Osteocyte (in vitro differentiated cells): ENCODE data around the gene TMEM255A. TPM values are rescaled to one million over a fixed set of nuclear protein-coding genes. Genes with fewer than 3 reads are reported as not detected.
A peak's percentile ranks its signal among the peaks of the same experiment; 100 is the strongest.

ENCODE experiments used
- DNase-seq: peaks from one replicate; pipeline ENCODE4 v3.0.0; 2021; ENCODE audit warnings: mixed read lengths; ENCODE audit not compliant: unreplicated experiment; ENCODE audit errors: extremely low spot score
- H3K27ac Mint-ChIP-seq: one replicate; pipeline ENCODE4 v1.8.0; 2021; ENCODE audit warnings: mild to moderate bottlenecking, mixed read lengths; ENCODE audit not compliant: unreplicated experiment
- H3K27me3 Mint-ChIP-seq: one replicate; pipeline ENCODE4 v1.8.0; 2021; ENCODE audit warnings: mixed read lengths; ENCODE audit not compliant: unreplicated experiment
- H3K36me3 Mint-ChIP-seq: one replicate; pipeline ENCODE4 v1.8.0; 2021; ENCODE audit warnings: mixed read lengths; ENCODE audit not compliant: unreplicated experiment
- H3K4me1 Mint-ChIP-seq: one replicate; pipeline ENCODE4 v1.8.0; 2021; ENCODE audit warnings: mixed read lengths; ENCODE audit not compliant: unreplicated experiment
- H3K4me3 Mint-ChIP-seq: one replicate; pipeline ENCODE4 v1.8.0; 2021; ENCODE audit warnings: mild to moderate bottlenecking, moderate library complexity, mixed read lengths; ENCODE audit not compliant: unreplicated experiment
- H3K9me3 Mint-ChIP-seq: one replicate; pipeline ENCODE4 v1.8.0; 2021; ENCODE audit warnings: mixed read lengths; ENCODE audit not compliant: unreplicated experiment
- total RNA-seq: library from RNA; stranded (reverse); gene quantifications from 2 replicates; pipeline ENCODE4 v1.2.1, GENCODE V29; 2021
- TF ChIP-seq, protein P1 (sequence below): fragments of 200-600 bp; sonication (generic); IDR thresholded peaks from 2 replicates; pipeline ENCODE4 v1.5.0; 2021; ENCODE audit warnings: antibody characterized with exemption, mild to moderate bottlenecking, moderate library complexity

Gene TMEM255A
- total RNA-seq, 1 donor from 2014 or later: 0.16 TPM

DNA sequence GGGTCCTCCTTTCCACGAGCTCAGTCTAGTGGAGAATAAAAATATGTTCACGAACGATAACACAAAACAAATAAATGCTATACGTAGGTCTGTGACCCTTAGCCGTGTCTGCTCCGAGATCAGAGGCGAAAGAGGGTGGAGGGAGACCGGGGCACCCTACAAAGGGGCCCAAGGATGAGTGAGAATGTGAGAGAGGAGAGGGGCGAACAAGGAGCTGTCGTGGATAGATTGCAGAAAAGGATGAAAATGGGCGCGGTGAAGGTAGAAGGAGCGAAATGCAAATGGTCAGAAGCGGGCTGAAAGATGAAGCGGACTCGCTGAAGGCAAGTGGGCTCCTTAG, 66.9 kb downstream of the TMEM255A start:
- H3K4me3 Mint-ChIP-seq: peak overlapping the region; percentile 88
- no peak for DNase-seq
- H3K27ac Mint-ChIP-seq: peak overlapping the region; percentile 93

DNA sequence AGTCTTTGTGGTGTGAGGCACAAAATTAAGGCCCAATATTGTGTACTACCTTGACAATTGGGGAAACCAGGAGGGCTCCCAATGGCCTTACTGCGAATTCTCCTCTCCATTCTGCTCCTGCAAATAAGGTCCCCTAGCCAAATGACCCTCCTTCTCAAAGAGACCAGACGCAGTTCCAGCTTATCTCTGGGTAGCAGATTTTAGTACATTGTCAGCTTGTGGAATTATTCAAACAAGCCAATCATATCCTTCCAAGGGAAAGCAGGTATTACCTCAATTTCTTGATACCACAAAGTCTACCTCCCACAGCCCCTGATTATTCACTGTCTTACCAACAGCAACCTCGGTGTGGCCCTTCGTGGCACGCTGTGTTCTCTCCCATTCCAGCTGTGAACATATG, 68.4 kb downstream of the TMEM255A start:
- Mint-ChIP-seq H3K27ac (no peak overlapping the region), H3K4me3 (no peak overlapping the region), H3K9me3 (no peaks in the 10 kb centered on the region)

More for the DNA sequence above, 66.9 kb downstream of the TMEM255A start:
- no peaks in the 10 kb centered on the region for H3K36me3 Mint-ChIP-seq
- peaks cover 11% of the 10 kb centered on the region for H3K4me1 Mint-ChIP-seq
- TF ChIP-seq, protein P1, sequence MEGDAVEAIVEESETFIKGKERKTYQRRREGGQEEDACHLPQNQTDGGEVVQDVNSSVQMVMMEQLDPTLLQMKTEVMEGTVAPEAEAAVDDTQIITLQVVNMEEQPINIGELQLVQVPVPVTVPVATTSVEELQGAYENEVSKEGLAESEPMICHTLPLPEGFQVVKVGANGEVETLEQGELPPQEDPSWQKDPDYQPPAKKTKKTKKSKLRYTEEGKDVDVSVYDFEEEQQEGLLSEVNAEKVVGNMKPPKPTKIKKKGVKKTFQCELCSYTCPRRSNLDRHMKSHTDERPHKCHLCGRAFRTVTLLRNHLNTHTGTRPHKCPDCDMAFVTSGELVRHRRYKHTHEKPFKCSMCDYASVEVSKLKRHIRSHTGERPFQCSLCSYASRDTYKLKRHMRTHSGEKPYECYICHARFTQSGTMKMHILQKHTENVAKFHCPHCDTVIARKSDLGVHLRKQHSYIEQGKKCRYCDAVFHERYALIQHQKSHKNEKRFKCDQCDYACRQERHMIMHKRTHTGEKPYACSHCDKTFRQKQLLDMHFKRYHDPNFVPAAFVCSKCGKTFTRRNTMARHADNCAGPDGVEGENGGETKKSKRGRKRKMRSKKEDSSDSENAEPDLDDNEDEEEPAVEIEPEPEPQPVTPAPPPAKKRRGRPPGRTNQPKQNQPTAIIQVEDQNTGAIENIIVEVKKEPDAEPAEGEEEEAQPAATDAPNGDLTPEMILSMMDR: no peak
- H3K9me3 Mint-ChIP-seq: no peaks in the 10 kb centered on the region
- peaks cover 2% of the 10 kb centered on the region for H3K27me3 Mint-ChIP-seq

DNA sequence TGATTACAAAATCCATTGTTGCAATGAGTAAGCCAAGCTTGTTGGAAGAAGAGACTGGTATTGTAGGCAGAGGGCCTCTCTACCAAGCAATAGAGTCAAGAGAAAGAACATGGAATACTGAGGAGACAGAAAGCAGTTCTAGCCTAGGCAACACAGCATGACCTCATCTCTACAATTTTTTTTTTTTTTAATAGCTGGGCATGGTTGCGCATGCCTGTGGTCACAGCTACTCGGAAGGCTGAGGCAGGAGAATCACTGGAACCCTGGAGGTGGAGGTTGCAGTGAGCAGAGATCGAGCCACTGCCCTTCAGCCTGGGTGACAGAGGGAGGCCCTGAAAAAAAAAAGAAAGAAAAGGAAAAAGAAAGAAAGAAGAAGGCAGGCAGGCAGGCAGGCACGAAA, 72.3 kb downstream of the TMEM255A start:
- TF ChIP-seq, protein P1: no peak
- DNase-seq: no peak
- Mint-ChIP-seq H3K4me3 (no peak overlapping the region), H3K9me3 (peaks cover 4% of the 10 kb centered on the region), H3K36me3 (peaks cover 1% of the 10 kb centered on the region), H3K27me3 (no peaks in the 10 kb centered on the region), H3K4me1 (peaks cover 4% of the 10 kb centered on the region), H3K27ac (no peak overlapping the region)

More for the DNA sequence above, 68.4 kb downstream of the TMEM255A start:
- H3K4me1 Mint-ChIP-seq: peaks cover 11% of the 10 kb centered on the region
- H3K36me3 Mint-ChIP-seq: no peaks in the 10 kb centered on the region
- no peak for DNase-seq
- TF ChIP-seq, protein P1: no peak
- H3K27me3 Mint-ChIP-seq: peaks cover 2% of the 10 kb centered on the region

DNA sequence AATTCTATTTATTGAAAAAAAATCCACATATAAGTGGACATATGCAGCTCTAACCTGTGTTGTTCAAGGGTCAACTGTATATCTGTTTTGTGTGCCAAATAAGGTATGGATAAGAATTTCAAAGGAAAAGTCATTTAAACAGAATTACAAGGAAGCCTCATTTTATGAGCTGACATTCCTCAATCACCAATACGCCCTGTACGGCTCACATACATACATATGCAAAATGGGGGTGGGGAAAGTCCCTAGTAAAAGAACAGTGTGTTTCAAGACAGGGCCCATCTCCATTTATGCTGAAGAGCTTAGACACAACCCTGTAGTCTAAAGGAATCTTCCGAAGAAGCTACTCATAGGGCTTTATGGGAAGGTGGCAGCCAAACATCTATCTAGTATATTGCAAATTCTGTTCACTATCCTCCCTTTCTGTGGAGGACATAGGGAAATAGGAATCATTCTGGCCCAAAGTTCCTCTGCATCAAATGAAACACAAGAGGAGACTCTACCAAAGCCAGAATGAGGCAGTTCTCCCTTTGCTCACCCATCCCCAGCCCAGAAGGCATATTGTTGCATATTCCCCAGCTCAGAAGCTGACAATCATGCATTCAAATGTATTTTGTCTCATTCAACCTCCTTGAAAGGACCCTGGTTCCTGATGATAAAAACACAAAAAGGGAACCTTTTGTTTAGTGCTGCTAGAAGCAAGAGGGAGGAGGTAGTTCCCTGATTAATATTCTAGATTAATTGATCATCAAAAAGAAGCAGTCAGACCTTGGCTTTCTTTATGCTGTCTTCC, 74.4 kb downstream of the TMEM255A start:
- H3K27me3 Mint-ChIP-seq: no peaks in the 10 kb centered on the region
- H3K4me3 Mint-ChIP-seq: no peak overlapping the region
- no peak overlapping the region for H3K27ac Mint-ChIP-seq
- H3K9me3 Mint-ChIP-seq: peaks cover 10% of the 10 kb centered on the region
- peaks cover 2% of the 10 kb centered on the region for H3K36me3 Mint-ChIP-seq
- no peaks in the 10 kb centered on the region for H3K4me1 Mint-ChIP-seq
- no peak for DNase-seq
- TF ChIP-seq, protein P1: no peak

DNA sequence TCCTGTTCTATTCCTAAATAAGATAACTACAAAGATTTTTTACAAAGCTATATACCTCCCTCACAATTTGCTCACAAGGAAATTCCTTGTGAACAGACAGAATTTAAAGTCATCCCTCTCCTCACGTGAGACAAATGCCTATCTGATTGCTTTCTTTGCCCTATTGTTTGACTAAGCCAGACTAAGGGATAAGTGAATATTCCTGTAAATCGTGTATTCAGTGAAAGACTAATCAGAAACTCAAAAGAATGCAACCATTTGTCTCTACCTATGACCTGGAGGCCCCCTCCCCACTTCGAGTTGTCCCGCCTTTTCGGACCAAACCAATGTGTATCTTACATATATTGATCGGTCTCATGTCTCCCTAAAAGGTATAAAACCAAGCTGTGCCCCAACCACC, 76.0 kb downstream of the TMEM255A start:
- Mint-ChIP-seq H3K36me3 (peaks cover 3% of the 10 kb centered on the region), H3K4me1 (no peaks in the 10 kb centered on the region), H3K9me3 (peaks cover 12% of the 10 kb centered on the region), H3K27me3 (no peaks in the 10 kb centered on the region), H3K4me3 (no peak overlapping the region), H3K27ac (no peak overlapping the region)
- TF ChIP-seq, protein P1: no peak
- no peak for DNase-seq
